ENCODE results near the gene WNT11.

Gene WNT11

DNA sequence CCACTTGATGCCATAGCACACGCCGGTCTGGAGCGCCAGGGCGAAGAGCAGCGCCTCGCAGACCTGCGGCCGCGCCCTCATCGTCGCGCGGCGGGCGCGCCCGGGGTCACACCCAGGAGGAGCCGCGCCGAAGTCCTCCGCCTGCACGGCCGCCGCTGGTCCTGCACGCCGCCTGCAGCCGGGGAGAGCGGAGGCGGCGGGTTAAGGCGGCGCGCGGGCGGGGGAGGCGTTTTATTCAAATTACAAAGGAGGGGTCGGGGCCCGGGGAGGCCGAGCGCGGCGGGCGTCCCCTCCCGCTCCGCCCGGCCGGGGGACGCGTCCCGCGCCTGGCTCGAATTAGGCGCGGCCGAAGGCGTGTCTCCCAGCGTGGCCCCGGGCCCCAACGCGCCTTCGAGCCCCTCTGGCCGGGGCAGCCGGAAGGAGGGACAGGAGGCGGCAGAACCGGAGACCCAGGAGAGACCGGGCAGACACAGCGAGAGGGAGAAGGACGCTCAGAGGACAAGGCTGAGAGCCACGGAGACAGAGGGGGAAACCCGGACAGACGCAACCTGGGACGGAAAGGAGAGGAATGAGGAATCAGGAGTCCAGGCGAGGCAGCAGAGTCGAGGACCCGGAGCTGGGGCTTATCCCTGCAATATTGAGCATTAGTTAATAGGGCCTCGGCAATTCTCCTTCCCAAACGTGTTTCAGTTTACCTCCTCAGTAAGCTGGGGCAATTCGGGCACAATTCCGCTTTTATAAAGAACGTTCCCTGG, at the start of gene WNT11:
WNT11 (minus strand) TSS at position 176 of the 755 bp plus-strand sequence; CDS start at position 81, 95 bp downstream.
- H3K4me3 ChIP-seq (ENCODE audit: low read depth, low read length), result peak within 1 kb of the TSS; percentile 39
- TF ChIP-seq, protein P1, sequence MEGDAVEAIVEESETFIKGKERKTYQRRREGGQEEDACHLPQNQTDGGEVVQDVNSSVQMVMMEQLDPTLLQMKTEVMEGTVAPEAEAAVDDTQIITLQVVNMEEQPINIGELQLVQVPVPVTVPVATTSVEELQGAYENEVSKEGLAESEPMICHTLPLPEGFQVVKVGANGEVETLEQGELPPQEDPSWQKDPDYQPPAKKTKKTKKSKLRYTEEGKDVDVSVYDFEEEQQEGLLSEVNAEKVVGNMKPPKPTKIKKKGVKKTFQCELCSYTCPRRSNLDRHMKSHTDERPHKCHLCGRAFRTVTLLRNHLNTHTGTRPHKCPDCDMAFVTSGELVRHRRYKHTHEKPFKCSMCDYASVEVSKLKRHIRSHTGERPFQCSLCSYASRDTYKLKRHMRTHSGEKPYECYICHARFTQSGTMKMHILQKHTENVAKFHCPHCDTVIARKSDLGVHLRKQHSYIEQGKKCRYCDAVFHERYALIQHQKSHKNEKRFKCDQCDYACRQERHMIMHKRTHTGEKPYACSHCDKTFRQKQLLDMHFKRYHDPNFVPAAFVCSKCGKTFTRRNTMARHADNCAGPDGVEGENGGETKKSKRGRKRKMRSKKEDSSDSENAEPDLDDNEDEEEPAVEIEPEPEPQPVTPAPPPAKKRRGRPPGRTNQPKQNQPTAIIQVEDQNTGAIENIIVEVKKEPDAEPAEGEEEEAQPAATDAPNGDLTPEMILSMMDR (IDR thresholded peaks at IDR 0.05; ENCODE audit: low read depth, low read length), result no peak

DNA sequence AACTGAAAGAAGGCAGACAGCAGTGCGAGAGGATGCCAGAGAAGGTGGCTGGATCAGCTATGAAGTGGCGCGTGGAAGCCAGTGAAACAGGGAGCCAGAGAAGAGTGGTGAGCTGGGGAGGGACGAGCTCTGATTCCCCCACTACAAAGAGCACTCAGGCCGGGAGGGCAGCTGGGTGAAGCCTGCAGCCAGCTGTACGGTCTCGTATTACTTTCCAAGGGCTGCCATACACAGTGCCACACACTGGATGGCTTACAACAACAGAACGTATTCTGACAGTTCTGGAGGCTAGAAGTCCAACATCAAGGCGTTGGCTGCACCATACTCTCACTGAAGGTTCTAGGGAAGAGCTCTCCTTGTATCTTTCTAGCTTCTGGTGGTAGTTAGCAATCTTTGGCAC, 47.1 kb upstream of the WNT11 start:
- TF ChIP-seq, protein P1 (IDR thresholded peaks at IDR 0.05; ENCODE audit: low read depth, low read length), result no peak
- no peak overlapping the region for H3K4me3 ChIP-seq (ENCODE audit: low read depth, low read length)

DNA sequence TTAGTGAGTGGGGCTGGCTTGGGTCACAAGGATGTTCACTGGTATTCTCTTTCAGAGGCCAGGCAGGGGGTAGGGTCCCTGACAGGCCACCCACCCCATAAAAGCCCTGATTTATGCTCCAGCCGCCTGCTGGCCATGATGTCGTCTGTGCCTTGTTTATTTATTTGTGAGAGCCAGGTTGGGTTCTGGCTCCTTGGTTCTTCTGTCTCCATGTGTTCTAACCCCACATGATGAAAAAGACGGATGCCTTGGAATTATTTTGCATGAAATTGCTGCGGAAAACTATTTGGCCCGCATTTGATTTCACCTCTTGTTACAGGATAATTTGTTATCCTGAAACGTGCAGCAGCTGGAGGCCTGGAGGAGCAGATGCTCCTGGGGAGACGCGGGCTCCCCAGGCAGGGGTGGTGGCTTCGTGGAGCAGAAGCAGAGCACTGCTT, 46.3 kb upstream of the WNT11 start:
- TF ChIP-seq, protein P1 (IDR thresholded peaks at IDR 0.05; ENCODE audit: low read depth, low read length), result no peak
- H3K4me3 ChIP-seq (ENCODE audit: low read depth, low read length), result no peak overlapping the region

DNA sequence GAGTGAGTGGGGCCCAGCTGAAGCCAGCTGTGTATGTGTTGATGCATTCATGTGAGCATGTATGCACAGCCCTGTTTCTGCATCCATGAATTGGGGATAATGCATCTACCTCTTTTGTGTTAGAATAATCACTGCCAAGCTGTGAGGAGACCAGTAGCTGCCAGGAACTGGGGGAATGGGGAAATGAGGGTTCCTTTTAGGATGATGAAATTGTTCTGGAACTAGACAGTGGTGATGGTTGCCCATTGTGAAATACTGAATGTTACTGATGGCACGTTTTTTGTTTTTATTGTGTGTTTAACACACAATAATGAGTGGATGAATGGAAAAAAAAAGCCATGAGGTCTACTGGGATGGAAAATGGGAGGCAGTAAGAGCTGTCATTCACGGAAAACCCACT, 45.3 kb upstream of the WNT11 start:
- TF ChIP-seq, protein P1 (IDR thresholded peaks at IDR 0.05; ENCODE audit: low read depth, low read length), result no peak

GRCh38 chr11:76251226-76251575, 44.9 kb upstream of the WNT11 start:
- TF ChIP-seq, protein P1 (IDR thresholded peaks at IDR 0.05; ENCODE audit: low read depth, low read length), result no peak

More for the DNA sequence above, 45.3 kb upstream of the WNT11 start:
- H3K4me3 ChIP-seq (ENCODE audit: low read depth, low read length), result no peak overlapping the region

GRCh38 chr11:76250520-76251225, 44.4 kb upstream of the WNT11 start:
- TF ChIP-seq, protein P1 (IDR thresholded peaks at IDR 0.05; ENCODE audit: low read depth, low read length), result no peak

More at GRCh38 chr11:76251226-76251575, 44.9 kb upstream of the WNT11 start:
- no peak overlapping the region for H3K4me3 ChIP-seq (ENCODE audit: low read depth, low read length)

GRCh38 chr11:76249195-76249741, 43.0 kb upstream of the WNT11 start:
- H3K4me3 ChIP-seq (ENCODE audit: low read depth, low read length), result no peak overlapping the region
- TF ChIP-seq, protein P1 (IDR thresholded peaks at IDR 0.05; ENCODE audit: low read depth, low read length), result no peak

More at GRCh38 chr11:76250520-76251225, 44.4 kb upstream of the WNT11 start:
- no peak overlapping the region for H3K4me3 ChIP-seq (ENCODE audit: low read depth, low read length)
